T follicular helper cell (primary cell): Measurements from ENCODE around the gene HOTAIR.

Source experiments
- DNase-seq: peaks from one replicate; pipeline ENCODE4 v3.0.0-alpha.2; 2020; ENCODE audit warnings: low read depth

Gene HOTAIR

GRCh38 chr12:53928054-53928835 lies 46.5 kb downstream of the HOTAIR start:
- DNase-seq, result no peak

GRCh38 chr12:53927220-53928029 lies 47.3 kb downstream of the HOTAIR start:
- DNase-seq, result no peak

- DNase-seq, result no peak
Measured at GRCh38 chr12:53924521-53925405, 50.0 kb downstream of the HOTAIR start.

GRCh38 chr12:53916788-53917655 lies 57.7 kb downstream of the HOTAIR start:
- no peak for DNase-seq
